HFF-Myc (cell line): ENCODE measurements around the gene GAK.

Experiments
- DNase-seq: peaks from one replicate; pipeline ENCODE4 v3.0.0-alpha.2; 2011; ENCODE audit warnings: low read depth; ENCODE audit errors: extremely low read depth
- H3K4me3 ChIP-seq: replicated peaks from 2 replicates; pipeline ENCODE4 v1.5.1; 2011; ENCODE audit warnings: low read depth, mild to moderate bottlenecking, control low read depth, low read length
- CTCF ChIP-seq: IDR thresholded peaks from 2 replicates; pipeline ENCODE4 v1.5.1; 2012; ENCODE audit warnings: mild to moderate bottlenecking, low read depth, low read length, control low read depth; ENCODE audit errors: missing control alignments

Gene GAK

GRCh38 chr4:822361-823175, 109.5 kb downstream of the GAK start:
- H3K4me3 ChIP-seq, result no peak overlapping the region
- no peak for DNase-seq
- TF ChIP-seq CTCF, result no peak

GRCh38 chr4:821631-822030, 110.5 kb downstream of the GAK start:
- no peak for DNase-seq
- no peak for TF ChIP-seq CTCF

GRCh38 chr4:821181-821591, 110.9 kb downstream of the GAK start:
- DNase-seq, result no peak
- no peak for TF ChIP-seq CTCF
- no peak overlapping the region for H3K4me3 ChIP-seq

More at GRCh38 chr4:821631-822030, 110.5 kb downstream of the GAK start:
- H3K4me3 ChIP-seq, result no peak overlapping the region

GRCh38 chr4:820230-821172, 111.6 kb downstream of the GAK start:
- no peak for TF ChIP-seq CTCF
- H3K4me3 ChIP-seq, result no peak overlapping the region
- DNase-seq, result no peak

- TF ChIP-seq CTCF, result no peak
- DNase-seq, result no peak
Measured at GRCh38 chr4:819401-820229, 112.5 kb downstream of the GAK start.

More at GRCh38 chr4:819401-820229, 112.5 kb downstream of the GAK start:
- H3K4me3 ChIP-seq, result no peak overlapping the region
